Activated CD4-positive, alpha-beta memory T cell treated with anti-CD3 and anti-CD28 coated beads, Interleukin-2, amount 10 ng/mL, durations not matched to agents 7 days and 5 days (primary cell): Measurements from ENCODE around the gene NSD1. TPM values are rescaled to one million over a fixed set of nuclear protein-coding genes. Genes with fewer than 3 reads are reported as not detected.
A peak's percentile ranks its signal among the peaks of the same experiment; 100 is the strongest.

Experiments used
- CTCF ChIA-PET: fragments of 350-600 bp; sonication (Branson Sonifier 250); formaldehyde crosslinking; loops from one replicate; lab custom pipeline; 2021; ENCODE audit warnings: antibody characterized with exemption, inconsistent platforms; lab: Charles Lee
- POLR2A ChIA-PET: fragments of 350-600 bp; sonication (Branson Sonifier 250); formaldehyde crosslinking; loops from one replicate; lab custom pipeline; 2021; ENCODE audit warnings: antibody characterized with exemption; lab: Charles Lee
- DNase-seq: peaks from one replicate; pipeline ENCODE4 v3.0.0-alpha.2; 2020
- H3K27ac Mint-ChIP-seq: one replicate; pipeline ENCODE4 v1.8.0; 2021; ENCODE audit warnings: mild to moderate bottlenecking, mixed read lengths
- H3K27me3 Mint-ChIP-seq: one replicate; pipeline ENCODE4 v1.8.0; 2021; ENCODE audit warnings: mixed read lengths
- H3K36me3 Mint-ChIP-seq: one replicate; pipeline ENCODE4 v1.8.0; 2021; ENCODE audit warnings: low read depth, mixed read lengths
- H3K4me1 Mint-ChIP-seq: one replicate; pipeline ENCODE4 v1.8.0; 2021; ENCODE audit warnings: mixed read lengths
- H3K4me3 Mint-ChIP-seq: one replicate; pipeline ENCODE4 v1.8.0; 2021; ENCODE audit warnings: mild to moderate bottlenecking, mixed read lengths
- H3K9me3 Mint-ChIP-seq: one replicate; pipeline ENCODE4 v1.8.0; 2021; ENCODE audit warnings: mixed read lengths
- total RNA-seq, 2 experiments: library from RNA; stranded (reverse); gene quantifications; one replicate each; pipeline ENCODE4 v1.2.3, GENCODE V29; 2021

The NSD1 gene
- total RNA-seq, 2 experiments from 2014 or later = 79.9 to 90.5 TPM

DNA sequence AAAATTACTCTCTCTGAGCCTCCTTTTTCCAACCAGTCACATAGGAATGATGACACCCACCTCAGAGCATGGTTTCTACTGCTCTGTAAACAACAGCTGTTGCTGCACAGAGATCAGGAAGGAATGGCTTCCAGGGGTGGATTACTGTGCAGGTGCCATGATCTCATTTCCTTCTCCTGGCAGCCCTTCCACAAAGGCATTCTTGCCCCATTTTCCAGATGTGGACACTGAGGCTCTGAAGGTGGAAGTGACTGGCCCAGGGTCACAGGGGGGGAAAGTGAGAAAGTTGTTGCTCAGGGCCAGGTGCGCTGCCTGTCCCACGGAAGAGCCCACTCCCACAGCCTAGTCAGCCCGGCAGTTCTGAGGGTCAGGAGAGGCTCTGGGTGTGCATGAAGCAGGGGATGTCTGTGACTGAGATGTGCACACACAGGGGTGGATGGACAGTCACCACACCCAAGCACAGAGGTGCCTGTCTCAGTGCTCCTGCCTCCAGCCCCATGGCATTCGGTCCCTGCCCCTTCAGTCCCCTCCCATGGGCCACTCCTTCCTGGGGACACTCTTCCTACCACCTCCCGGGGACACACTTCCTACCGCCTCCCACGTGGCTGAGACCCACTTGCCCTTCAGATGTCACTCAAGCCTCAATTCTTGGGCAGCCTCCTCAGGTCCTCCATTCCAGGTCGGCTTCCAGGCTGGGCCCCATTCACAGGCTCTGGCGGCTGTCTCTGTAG lies 29.9 kb upstream of the NSD1 start:
- no peak overlapping the region for H3K4me3 Mint-ChIP-seq

DNA sequence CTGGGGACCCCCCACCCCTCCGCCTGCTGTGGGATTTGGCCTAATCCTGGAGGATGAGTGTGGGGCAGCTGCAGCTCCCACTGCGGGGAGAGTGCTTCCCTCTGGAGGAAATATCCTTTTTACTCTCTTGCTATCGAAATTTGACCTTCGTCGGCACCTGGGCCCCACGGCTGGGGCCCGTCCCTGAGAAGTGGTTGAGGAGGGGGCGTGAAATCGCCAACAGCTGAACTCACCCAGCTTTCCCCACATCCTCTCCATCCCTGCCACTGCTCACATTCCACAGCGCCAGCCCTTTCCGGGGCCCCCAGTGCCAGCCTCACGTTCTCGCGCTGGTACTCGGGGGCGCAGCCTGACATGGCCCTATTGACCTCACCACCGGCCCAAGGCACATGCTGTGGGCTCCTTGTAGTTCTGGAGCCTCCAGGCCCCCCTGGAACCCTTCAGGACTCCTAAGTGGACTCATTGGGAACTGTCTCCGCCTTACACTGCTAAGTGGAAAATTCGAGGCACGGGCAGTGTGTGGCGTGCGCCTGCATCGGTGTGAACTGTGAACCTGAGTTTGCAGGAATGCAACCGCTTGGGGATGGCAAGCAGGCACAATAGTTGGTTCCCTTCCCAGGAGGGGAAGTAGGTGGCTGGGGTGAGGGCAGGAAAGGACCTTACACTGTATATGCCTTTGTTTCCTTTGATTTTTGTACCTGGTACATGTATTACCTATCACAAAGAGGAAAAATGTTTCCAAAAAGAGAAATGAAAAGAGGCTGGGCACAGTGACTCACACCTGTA lies 27.7 kb upstream of the NSD1 start:
- H3K36me3 Mint-ChIP-seq = no peaks in the 10 kb centered on the region
- CTCF ChIA-PET = no interaction called here
- no peak overlapping the region for H3K4me3 Mint-ChIP-seq
- no peak for DNase-seq
- no peaks in the 10 kb centered on the region for H3K4me1 Mint-ChIP-seq
- H3K27me3 Mint-ChIP-seq = peaks cover 7% of the 10 kb centered on the region
- H3K9me3 Mint-ChIP-seq = no peaks in the 10 kb centered on the region
- POLR2A ChIA-PET = no interaction called here
- H3K27ac Mint-ChIP-seq = no peak overlapping the region

More for the DNA sequence above, 29.9 kb upstream of the NSD1 start:
- H3K27me3 Mint-ChIP-seq = peaks cover 9% of the 10 kb centered on the region
- no peaks in the 10 kb centered on the region for H3K9me3 Mint-ChIP-seq
- no peak overlapping the region for H3K27ac Mint-ChIP-seq
- CTCF ChIA-PET = interaction anchor here (1.1 kb wide), 1 partner anchor 443 kb away, joined by 3 read pairs; no protein-coding TSS in a partner anchor
- POLR2A ChIA-PET = no interaction called here
- H3K36me3 Mint-ChIP-seq = no peaks in the 10 kb centered on the region
- DNase-seq = no peak
- no peaks in the 10 kb centered on the region for H3K4me1 Mint-ChIP-seq

DNA sequence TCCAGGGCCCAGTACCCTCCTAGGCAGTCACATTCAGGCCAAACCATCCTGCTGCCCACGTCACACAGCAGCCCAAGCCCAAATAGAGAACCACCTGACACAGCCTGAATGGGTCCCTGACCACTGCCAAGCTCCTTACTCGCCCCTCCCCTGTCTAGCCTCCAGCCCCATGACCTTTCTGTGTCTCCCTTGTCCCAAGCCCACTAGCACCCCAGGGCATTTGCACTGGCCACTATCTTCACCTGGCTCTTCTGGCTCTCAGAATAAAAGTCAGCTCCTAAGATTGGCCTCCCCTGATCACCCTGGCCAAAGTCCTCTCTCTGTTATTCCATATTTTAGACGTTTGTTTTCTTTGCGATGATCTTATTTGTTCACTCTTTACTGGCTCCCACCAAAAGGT lies 26.4 kb upstream of the NSD1 start:
- H3K36me3 Mint-ChIP-seq = no peaks in the 10 kb centered on the region

DNA sequence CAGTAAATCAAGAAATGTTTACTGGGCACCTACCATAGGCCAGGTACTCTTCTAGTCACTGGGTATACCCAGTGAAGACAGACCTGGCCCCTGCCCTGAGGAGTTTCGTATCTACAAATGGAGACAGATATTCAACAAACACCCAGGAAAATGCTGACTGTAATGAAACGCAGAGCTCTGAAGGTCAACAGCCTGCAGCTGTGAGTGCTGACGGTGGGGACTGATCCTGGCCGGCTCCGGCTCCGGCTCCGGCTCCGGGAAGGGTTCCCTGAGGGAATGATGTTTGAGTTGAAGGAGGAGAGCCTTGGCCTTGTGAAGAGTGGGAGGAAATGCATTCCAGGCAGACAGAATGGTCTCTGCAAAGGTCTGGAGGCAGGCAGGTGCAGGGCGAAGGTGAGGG lies 23.8 kb upstream of the NSD1 start:
- POLR2A ChIA-PET = no interaction called here
- no peaks in the 10 kb centered on the region for H3K27me3 Mint-ChIP-seq
- peaks cover 9% of the 10 kb centered on the region for H3K4me1 Mint-ChIP-seq
- no peak overlapping the region for H3K27ac Mint-ChIP-seq
- no peak overlapping the region for H3K4me3 Mint-ChIP-seq
- CTCF ChIA-PET = interaction anchor here (0.6 to 6.4 kb wide), 4 partner anchors 24 to 200 kb away, joined by 3 to 65 read pairs (median 18); partner anchors contain the start of gene FGFR4
- no peak for DNase-seq
- no peaks in the 10 kb centered on the region for H3K36me3 Mint-ChIP-seq
- H3K9me3 Mint-ChIP-seq = no peaks in the 10 kb centered on the region

More for the DNA sequence above, 26.4 kb upstream of the NSD1 start:
- no peak for DNase-seq
- ChIA-PET CTCF (no interaction called here), POLR2A (no interaction called here)
- Mint-ChIP-seq H3K27me3 (peaks cover 7% of the 10 kb centered on the region), H3K4me3 (no peak overlapping the region), H3K9me3 (no peaks in the 10 kb centered on the region), H3K4me1 (no peaks in the 10 kb centered on the region), H3K27ac (no peak overlapping the region)

DNA sequence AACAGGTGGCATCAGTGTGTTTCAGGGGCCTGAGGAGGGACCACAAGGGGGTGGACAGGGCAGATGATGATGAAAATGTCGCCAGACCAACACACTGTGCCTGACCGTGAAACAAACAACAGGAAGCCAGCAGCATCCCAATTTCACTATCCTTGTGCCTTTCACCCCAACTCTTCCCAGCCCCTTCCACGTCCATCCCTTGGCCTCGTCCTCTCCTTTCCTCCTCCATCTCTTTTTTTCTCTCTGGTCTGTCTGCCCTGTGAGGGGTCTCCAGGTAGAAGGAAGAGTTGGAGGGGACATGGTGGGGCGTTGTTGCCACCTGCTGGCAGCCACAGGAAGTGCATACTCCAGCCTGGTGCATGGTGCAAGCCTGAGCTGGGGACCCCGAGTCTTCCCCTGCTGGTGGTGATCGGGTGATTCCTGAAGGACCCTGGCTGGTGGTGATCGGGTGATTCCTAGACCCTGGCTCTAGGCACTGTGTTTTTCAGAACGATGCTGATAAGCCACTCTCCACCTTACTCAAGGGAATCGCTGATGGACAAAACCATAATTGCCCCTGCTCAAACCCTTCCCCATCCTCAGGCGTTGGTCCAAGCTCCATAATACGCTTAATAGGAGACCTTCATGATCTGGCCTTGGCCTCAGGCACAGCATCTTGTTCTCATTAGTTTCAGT lies 21.7 kb upstream of the NSD1 start:
- H3K27ac Mint-ChIP-seq = no peak overlapping the region
- peak; percentile 68 for DNase-seq
- no peak overlapping the region for H3K4me3 Mint-ChIP-seq
- H3K9me3 Mint-ChIP-seq = no peaks in the 10 kb centered on the region
- H3K4me1 Mint-ChIP-seq = peaks cover 19% of the 10 kb centered on the region
- H3K27me3 Mint-ChIP-seq = no peaks in the 10 kb centered on the region
- POLR2A ChIA-PET = no interaction called here
- CTCF ChIA-PET = interaction anchor here (0.6 to 6.4 kb wide), 28 partner anchors 14 to 454 kb away, joined by 3 to 65 read pairs (median 4); partner anchors contain the start of genes FGFR4 and NSD1
- no peaks in the 10 kb centered on the region for H3K36me3 Mint-ChIP-seq

DNA sequence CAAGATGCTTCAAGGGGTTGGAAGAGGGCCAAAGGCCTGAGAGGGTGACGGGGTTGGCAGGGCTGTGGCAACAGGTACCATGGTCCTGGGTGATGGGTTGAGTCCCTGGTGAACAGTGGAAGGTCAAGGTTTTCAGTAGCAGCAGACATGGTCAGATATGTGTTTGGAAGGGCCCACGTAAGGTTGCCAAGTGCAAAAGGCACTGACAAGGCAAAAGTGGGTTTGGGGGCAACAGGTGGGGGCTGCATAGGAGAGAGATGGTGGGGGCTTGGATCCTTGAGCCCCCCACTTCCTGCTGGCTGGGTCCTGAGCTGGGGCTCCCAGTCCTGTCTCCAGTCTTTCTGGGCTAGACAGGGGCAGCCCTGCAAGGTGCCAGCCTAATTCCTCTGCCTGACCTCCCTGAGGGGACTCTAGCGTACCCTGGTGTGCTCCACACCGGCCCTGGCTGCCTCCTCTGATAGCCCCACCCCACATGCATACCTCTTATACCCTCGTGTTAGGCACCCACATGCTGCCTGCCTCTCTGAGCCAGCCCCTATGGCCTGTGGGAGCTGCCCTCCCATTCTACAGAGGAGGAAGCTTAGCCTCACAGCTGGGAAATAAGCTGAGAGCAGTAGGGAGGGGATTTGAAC lies 20.9 kb upstream of the NSD1 start:
- Mint-ChIP-seq H3K4me3 (no peak overlapping the region), H3K27me3 (no peaks in the 10 kb centered on the region), H3K9me3 (no peaks in the 10 kb centered on the region), H3K36me3 (no peaks in the 10 kb centered on the region), H3K27ac (no peak overlapping the region), H3K4me1 (peaks cover 25% of the 10 kb centered on the region)
- ChIA-PET POLR2A (interaction anchor here (1.0 to 3.2 kb wide), 2 partner anchors 21 to 133 kb away, joined by 3 to 23 read pairs; partner anchors contain the start of gene NSD1), CTCF (interaction anchor here (0.6 to 6.4 kb wide), 42 partner anchors 13 to 954 kb away, joined by 3 to 65 read pairs (median 4); partner anchors contain the start of genes FGFR4, NSD1, PRELID1 and RAB24)
- DNase-seq = no peak

DNA sequence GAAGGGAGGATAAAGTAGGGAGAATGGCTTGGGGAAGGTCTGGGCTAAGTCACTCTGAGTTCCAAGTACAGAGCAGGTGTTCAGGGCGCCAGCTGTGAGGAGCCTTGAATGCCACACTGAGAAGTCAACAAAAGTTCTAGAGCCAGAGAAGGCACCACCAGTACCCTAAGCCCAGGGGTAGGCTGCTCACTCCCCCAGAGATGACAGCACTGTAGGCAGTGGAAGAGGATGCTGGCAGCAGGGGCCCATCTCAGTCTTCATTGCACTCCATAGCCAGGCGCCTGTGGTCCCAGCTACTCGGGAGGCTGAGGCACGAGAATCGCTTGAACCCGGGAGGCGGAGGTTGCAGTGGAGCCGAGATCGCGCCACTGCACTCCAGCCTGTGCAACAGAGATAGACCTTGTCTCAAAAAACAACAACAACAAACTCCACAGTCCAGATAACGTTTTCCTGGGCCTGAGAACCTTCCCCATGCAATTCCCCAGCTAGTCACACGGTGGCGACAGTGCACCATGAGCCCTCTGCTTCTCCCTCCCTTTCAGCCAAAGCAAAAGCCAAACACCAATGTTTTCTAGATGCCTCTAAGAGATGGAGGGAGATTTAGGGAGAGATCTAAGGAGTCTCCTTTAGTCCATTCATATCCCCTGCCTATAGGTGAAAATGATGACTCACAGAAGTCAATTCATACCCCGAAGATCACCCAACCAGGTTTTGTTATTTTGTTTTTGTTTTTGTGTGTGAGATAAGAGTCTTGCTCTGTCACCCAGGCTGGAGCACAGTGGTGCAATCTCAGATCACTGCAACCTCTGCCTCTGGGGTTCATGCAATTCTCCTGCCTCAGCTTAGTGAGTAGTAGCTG lies 19.8 kb upstream of the NSD1 start:
- Mint-ChIP-seq H3K4me1 (peaks cover 25% of the 10 kb centered on the region), H3K27ac (no peak overlapping the region), H3K4me3 (no peak overlapping the region), H3K36me3 (no peaks in the 10 kb centered on the region), H3K9me3 (no peaks in the 10 kb centered on the region), H3K27me3 (no peaks in the 10 kb centered on the region)
- DNase-seq = peak; percentile 83
- ChIA-PET CTCF (interaction anchor here (0.6 to 6.4 kb wide), 46 partner anchors 11 to 456 kb away, joined by 3 to 65 read pairs (median 4); partner anchors contain the start of genes FGFR4, LMAN2, NSD1 and PRELID1), POLR2A (interaction anchor here (0.8 to 3.2 kb wide), 7 partner anchors 20 to 318 kb away, joined by 3 to 23 read pairs (median 3); partner anchors contain the start of gene NSD1)

DNA sequence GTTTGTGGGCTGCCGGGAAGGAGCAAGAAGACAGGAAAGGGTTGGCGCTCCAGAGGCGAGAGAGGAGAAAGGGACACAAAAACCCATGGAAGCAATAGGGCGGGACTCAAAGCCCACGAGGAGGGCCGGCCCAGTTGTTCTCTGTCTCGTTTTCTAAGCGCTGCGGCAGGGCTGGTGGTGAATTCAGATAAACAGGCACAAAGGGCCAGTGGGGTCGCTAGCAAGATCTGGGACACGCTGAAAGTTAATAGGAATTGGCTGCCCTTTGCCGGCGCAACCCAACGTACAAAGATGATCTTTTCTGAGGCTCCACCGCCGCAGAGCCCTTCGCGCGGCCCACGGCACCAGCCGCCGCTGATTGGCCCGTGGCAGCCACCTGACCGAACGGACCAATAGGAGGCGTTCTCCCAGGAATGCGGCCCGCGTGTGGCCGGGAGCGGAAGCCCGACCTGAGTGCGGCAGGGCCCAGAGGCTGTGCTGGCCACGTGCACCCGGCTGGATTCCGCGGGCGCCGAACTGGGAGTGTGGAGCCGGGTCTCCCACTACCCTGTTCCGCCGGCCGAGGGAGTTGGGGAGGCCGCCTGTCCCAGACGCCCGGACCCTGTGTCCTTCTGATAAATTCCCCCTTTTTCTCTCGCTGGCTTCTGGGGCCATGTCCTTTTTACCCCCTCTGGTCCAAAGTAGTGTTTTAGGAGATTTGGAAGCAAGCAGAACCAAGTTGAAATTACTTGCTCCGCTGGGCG lies 16.8 kb upstream of the NSD1 start:
- ChIA-PET CTCF (no interaction called here), POLR2A (interaction anchor here (1.0 to 2.3 kb wide), 2 partner anchors 12 to 16 kb away, joined by 3 to 11 read pairs; partner anchors contain the start of gene NSD1)
- DNase-seq = peak; percentile 86
- H3K27ac Mint-ChIP-seq = peak overlapping the region; percentile 21
- H3K9me3 Mint-ChIP-seq = no peaks in the 10 kb centered on the region
- no peaks in the 10 kb centered on the region for H3K36me3 Mint-ChIP-seq
- no peaks in the 10 kb centered on the region for H3K27me3 Mint-ChIP-seq
- H3K4me1 Mint-ChIP-seq = peaks cover 25% of the 10 kb centered on the region
- peak overlapping the region; percentile 41 for H3K4me3 Mint-ChIP-seq

DNA sequence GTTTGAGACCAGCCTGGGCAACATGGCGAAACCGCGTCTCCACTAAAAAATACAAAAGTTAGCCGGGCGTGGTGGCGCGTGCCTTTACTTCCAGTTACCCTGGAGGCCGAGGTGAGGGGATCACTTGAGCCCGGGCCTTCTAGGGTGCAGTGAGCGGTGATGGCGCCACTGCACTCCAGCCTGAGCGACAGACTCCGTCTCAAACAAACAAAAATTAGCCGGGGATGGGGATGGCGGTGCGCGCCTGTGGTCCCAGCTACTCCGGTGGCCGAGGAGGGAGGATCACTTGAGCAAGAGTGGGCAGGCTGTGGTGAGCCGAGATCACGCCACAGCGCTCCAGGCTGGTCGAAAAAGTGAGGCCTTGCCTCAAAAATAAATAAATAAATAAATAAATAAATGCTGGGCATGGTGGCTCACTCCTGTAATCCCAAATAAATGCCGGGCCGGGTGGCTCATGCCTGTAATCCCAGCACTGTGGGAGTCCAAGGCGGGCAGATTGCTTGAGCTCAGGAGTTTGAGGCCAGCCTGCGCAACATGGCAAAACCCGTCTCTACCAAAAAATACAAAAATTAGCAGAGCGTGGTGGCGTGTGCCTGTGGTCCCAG lies 16.0 kb upstream of the NSD1 start:
- Mint-ChIP-seq H3K27me3 (peaks cover under 1% of the 10 kb centered on the region), H3K9me3 (no peaks in the 10 kb centered on the region), H3K4me3 (no peak overlapping the region), H3K36me3 (no peaks in the 10 kb centered on the region), H3K4me1 (peaks cover 25% of the 10 kb centered on the region), H3K27ac (no peak overlapping the region)
- DNase-seq = no peak
- ChIA-PET CTCF (interaction anchor here (1.5 kb wide), 1 partner anchor 17 kb away, joined by 3 read pairs; the partner anchor contains the start of gene NSD1), POLR2A (interaction anchor here (1.0 to 2.3 kb wide), 3 partner anchors 11 to 233 kb away, joined by 3 to 11 read pairs (median 3); partner anchors contain the start of gene NSD1)

DNA sequence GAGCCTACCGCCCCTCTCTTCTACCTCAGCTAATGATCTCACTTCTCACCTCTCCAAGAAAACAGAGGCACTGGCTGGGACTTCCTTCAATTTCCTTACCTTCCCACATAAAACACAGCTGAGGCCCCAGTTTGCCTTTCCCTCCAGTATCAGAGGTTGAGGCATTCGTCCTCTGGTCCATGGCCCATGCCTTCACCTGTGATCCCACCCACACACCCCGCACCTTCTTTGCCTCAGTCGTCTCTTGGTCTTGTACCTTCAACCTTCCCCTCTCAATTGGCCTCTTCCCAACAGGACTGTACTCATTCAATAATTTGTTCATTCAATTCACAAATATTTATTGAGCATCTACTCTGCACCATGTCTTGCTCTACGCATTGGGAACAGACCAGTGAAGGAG lies 11.0 kb upstream of the NSD1 start:
- DNase-seq = no peak
- ChIA-PET POLR2A (no interaction called here), CTCF (no interaction called here)
- Mint-ChIP-seq H3K4me3 (no peak overlapping the region), H3K9me3 (no peaks in the 10 kb centered on the region), H3K36me3 (no peaks in the 10 kb centered on the region), H3K4me1 (no peaks in the 10 kb centered on the region), H3K27ac (no peak overlapping the region), H3K27me3 (peaks cover 4% of the 10 kb centered on the region)
